Activated CD8-positive, alpha-beta memory T cell treated with anti-CD3 and anti-CD28 coated beads, Interleukin-2, amount 50 U/mL, for 1 hour (primary cell): ENCODE results near the gene TMEM47.

Experiments used
- DNase-seq: peaks from one replicate; pipeline ENCODE4 v3.0.0-alpha.2; 2020; ENCODE audit errors: extremely low read depth

Gene TMEM47

DNA sequence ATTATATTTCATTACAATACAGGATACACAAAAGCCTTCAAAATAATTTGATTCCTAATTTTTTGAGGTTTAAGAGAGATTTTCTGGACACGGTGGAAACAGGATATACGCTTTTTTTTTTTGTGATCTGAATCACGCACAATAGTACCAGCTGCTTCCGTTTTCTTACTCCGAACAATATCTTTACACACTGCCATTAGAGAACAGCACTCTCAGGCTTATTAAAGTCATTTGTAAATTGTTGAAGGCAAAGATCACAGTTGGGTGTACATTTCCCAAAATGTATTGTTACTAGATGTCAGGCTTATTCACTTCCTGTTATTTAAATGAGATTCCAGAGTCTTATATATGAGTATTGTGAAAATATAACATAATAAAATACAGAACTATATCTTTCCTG is 71.5 kb downstream of the TMEM47 start:
- no peak for DNase-seq

DNA sequence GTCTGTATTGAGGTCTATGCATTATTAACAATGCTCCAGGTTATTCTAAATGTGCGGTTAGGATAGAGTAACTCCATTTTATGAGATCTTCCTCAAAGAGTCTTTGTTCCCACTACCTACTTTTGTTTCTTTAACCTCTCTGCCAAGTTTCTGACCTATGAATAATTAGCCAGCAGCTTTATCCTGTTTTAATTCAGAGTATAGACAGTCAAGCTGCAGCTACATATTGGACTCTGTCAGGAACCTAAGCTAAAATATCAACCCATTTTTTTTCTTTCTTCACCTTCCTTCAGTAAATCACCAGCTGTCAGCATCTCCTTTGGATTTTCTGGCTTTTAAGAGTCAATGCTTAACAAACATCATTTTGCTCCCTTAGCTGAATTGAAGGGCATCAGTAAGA is 72.3 kb downstream of the TMEM47 start:
- no peak for DNase-seq

DNA sequence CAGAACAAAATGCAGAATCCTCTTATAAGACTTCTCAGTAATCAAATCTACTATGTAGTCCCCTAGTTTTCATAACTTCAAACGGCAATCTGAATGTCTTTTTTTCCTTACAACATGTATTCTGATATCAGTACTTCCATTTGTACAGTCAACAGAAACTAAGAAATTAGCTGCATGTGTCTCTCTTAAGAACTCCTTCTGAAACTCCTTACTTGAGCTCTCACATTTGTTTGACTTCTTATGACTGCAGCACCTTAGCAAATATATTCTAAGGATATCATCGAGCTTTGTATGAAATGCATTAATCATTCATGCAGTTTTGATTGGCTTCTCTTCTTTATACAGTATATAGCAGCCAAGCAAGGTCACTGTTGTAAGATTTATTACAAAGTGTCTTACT is 77.0 kb downstream of the TMEM47 start:
- no peak for DNase-seq

DNA sequence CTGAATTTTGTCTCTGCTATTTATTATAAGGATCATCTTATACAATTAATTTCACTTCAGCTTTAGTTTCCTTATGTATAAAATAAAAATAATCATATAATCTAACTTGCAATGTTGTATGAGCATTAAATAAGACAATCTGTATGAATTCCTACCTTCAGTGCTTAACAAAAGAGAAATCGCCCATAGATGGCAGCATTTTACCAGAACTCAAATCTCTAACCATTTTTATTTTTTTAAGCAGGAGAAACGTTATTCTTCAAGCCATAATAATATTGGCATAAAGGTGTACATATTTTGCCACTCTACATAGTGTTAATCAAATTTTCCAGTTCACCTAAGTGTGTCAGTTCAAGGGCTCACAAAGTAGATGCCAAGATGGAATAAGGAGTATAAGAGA is 78.8 kb downstream of the TMEM47 start:
- no peak for DNase-seq
